ENCODE measurements around the gene TMEM87B.
"Not testable (repeated sequence)": the region's sequence is repeated elsewhere in the genome, so short reads cannot be mapped to it uniquely, and the experiment has no call there.

Gene TMEM87B

GRCh38 chr2:112033600-112033999, 21.5 kb upstream of the TMEM87B start:
- DNase-seq, result no peak

GRCh38 chr2:112034924-112035323, 20.1 kb upstream of the TMEM87B start:
- no peak for DNase-seq

GRCh38 chr2:112035786-112036185, 19.3 kb upstream of the TMEM87B start:
- DNase-seq, result no peak

GRCh38 chr2:112039556-112039955, 15.5 kb upstream of the TMEM87B start:
- DNase-seq, result not testable (repeated sequence)

- DNase-seq, result not testable (repeated sequence)
Observed at GRCh38 chr2:112040066-112040465, 15.0 kb upstream of the TMEM87B start.

- not testable (repeated sequence) for DNase-seq
Observed at GRCh38 chr2:112041460-112041859, 13.6 kb upstream of the TMEM87B start.

GRCh38 chr2:112045446-112046014, 9.5 kb upstream of the TMEM87B start:
- no peak for DNase-seq

- DNase-seq, result no peak
Observed at GRCh38 chr2:112046231-112046630, 8.8 kb upstream of the TMEM87B start.

GRCh38 chr2:112047537-112048235, 7.4 kb upstream of the TMEM87B start:
- no peak for DNase-seq

- DNase-seq, result no peak
Observed at GRCh38 chr2:112048236-112048592, 6.9 kb upstream of the TMEM87B start.

- peak; percentile 78 for DNase-seq
Observed at GRCh38 chr2:112048887-112049286, 6.2 kb upstream of the TMEM87B start.

- no peak for DNase-seq
Observed at GRCh38 chr2:112050316-112050715, 4.8 kb upstream of the TMEM87B start.

- DNase-seq, result peak; percentile 97
Observed at GRCh38 chr2:112053917-112054846, 887 bp upstream of the TMEM87B start.

GRCh38 chr2:112055730-112056625, 909 bp downstream of the TMEM87B start:
- peak; percentile 23 for DNase-seq

GRCh38 chr2:112056626-112056987, 1.5 kb downstream of the TMEM87B start:
- no peak for DNase-seq

- no peak for DNase-seq
Observed at GRCh38 chr2:112059671-112060070, 4.6 kb downstream of the TMEM87B start.

GRCh38 chr2:112061299-112061698, 6.2 kb downstream of the TMEM87B start:
- DNase-seq, result no peak

- no peak for DNase-seq
Observed at GRCh38 chr2:112061840-112062239, 6.8 kb downstream of the TMEM87B start.

GRCh38 chr2:112062894-112063293, 7.8 kb downstream of the TMEM87B start:
- DNase-seq, result no peak

- no peak for DNase-seq
Observed at GRCh38 chr2:112065486-112065885, 10.4 kb downstream of the TMEM87B start.

GRCh38 chr2:112065966-112066365, 10.9 kb downstream of the TMEM87B start:
- DNase-seq, result no peak

GRCh38 chr2:112069794-112070193, 14.7 kb downstream of the TMEM87B start:
- DNase-seq, result not testable (repeated sequence)

- no peak for DNase-seq
Observed at GRCh38 chr2:112073875-112074274, 18.8 kb downstream of the TMEM87B start.
